Smooth muscle cell of the brain vasculature (primary cell): ENCODE data around the gene CRB2.

ENCODE experiments used
- DNase-seq: peaks from one replicate; pipeline ENCODE4 v3.0.0-alpha.2; 2012; ENCODE audit warnings: low read depth, low spot score

Gene CRB2

DNA sequence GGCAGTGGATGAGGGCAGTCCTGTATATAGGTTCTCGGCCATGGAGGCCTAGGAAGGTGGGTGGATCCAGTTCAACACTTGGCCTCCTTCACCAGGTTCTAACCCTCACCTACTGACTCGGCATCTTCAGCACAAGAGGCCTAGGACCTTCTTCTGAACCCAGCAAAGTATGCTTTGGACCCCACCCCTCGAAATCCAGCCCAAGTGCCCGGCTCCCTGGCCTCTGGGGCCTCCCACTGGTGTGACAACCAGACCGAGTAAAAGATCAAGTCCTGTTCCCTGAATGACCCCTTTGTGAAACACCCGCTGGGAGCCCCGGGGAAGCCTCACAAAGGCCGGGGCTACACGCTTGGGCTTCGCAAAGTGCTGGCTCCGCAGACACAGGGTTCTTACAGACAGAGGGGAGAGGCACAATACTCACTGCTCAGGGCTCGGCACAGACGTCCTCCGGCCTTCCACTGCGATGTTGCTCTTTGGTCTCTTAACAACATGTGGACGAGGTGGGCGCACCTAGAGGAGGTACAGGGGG is 47.0 kb downstream of the CRB2 start:
- no peak for DNase-seq

DNA sequence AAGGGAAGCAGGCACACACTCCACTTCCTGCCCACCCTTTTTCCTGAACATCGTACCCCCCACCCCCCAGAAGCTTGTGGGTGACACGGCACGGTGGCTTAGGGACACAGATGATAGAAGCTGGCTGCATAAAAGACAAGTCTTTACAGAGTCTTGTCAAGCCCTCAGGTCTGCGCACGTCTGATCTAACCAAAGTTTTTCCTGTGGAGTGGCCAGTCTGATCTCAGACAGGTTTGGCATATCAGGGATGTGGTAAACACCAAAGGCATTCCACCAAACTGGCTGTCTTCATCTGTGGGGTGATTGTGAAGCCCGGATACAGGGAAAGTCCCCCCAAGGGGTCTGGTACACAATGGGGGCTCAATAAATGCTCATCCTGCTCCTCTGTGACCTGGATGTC is 50.0 kb downstream of the CRB2 start:
- no peak for DNase-seq

DNA sequence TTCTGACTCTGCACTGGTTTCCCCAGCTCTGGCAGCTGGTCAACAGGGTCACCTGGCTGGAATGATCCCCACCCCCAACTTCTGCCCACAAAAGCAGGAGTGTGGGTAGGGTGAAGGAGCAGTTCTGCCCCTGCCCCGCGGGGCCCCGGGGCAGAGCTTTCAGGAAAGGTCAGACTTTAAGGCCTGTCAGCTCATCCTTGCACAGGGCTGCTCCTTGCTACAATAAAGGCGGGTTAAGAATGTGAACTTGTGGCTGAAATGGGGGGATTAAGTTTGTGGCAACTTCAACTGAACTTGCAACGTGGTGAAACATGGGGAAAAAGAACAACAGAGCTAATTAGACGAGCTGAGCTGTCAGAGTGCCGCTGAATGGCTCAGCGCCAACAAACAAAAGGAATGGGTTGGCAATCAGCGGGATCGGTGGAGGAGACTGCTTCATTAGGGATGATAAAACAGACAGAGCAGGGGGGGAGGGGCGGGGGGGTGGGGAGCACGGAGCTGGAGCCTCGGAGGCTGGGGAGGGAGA is 50.8 kb downstream of the CRB2 start:
- no peak for DNase-seq

DNA sequence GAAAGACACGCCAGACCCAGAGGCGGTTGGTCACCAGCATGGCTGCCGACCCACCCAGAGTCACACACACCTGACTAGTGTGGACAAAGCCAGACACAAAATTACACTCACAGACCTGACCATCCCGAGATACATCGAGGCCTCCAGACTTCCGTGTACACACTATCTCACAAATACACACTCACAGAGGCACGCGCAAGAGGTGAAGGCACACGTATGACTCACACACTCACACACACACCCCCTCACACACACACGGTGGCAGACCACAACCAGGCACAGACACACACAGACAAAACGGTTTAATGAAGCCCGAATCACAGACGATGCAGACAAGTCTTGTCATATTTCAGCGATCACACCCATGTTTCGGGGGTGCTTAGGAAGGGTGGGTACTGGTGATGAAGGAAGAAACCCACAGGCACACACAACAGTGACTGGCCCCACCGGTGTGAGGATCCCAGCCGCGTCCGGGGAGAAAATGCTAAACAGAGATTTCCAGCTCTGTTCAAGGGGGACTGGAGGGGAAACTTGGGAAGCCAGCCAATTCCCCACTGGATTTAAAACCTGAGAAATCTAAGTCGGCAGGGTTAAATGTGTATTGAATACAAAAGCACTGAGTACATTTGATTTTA is 51.3 kb downstream of the CRB2 start:
- DNase-seq = no peak

DNA sequence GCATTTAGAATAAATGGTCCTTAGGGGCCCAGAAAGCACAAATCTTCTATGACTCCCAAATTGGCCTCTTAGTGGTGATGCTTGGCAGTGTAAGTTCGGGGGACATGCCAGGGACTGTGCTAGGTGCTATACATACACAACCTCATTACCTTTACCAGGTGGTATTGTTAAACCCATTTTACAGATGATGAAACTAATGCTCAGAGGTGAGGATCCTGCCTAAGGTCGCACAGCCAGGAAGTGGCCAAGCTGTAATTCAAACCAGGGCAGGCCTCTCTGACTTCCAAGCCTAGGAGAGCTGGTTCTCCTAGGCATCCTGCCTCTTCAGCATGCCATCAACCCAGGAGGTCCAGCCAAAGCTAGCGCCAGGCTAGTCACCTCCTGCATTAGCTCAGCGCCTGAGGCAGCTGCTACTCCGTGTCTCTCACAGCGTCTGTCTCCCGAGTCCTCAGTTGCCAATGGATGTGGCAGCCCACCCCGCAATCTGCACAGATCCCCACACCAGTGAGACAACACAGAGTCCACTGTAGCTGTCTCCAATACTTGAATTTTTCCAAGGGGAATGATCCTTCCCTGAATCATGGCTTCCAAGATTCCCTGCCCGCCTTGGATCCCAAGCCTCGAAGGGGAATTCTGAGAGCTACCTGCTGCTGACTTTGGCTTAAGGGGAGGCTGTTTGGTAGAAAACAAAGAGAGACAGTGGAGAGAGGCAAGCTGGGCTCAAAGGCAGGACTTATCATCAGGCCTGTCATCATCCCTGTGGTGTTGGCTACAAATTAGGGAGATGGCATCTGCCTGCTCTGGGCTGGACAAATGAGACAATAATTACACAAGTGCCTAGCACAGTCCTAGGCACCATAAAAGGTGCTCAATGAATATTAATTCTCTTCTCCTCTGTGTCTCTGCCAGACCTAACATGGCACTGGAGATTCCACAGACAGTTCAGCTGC is 52.6 kb downstream of the CRB2 start:
- no peak for DNase-seq

DNA sequence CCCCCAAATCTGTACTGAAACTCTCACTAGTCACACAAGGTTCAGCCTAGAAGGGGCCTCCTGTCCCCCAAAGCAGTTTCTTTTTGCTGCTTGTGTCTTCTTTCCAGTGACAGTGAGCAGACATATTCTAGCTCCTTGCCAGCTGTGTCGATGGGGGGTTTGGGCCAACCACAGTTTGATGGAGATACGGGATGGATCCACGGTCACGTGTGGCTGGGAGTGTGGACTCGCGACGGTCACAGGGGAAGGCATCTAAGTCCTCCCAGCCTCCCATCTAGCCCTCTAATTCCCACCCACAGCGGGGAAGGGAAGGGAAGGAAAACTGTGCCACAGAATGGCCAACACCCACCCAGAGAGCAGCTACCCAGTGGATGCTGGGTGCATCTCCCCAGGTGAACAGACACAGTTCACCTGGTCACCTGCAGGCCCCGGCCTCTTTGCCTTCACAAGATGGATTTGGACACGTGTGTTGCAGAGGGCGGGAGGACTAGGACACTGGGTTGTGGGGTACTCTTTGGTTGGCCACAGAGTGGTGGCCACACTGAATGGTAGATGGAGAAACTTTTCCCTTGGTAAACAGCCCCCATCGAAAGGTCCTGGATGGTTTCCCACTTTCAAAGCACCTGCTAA is 54.4 kb downstream of the CRB2 start:
- DNase-seq = no peak

DNA sequence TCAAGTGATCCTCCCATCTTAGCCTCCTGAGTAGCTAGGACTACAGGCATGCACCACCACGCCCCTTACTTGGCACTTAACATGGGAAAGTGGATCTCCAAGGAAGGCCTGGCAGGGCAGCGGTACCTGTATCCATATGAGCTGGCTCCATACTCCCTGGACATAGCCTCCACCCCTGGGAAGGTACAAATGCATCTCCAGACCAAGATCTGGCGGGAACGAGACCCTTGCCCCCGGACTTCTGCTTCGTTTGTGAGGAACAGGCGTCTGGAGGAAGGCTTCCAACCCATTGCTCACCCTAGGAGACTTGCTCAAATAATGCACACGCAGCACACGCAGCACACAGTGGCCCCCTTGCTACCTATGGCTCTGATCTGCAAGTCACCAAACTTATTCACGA is 55.2 kb downstream of the CRB2 start:
- DNase-seq = no peak

DNA sequence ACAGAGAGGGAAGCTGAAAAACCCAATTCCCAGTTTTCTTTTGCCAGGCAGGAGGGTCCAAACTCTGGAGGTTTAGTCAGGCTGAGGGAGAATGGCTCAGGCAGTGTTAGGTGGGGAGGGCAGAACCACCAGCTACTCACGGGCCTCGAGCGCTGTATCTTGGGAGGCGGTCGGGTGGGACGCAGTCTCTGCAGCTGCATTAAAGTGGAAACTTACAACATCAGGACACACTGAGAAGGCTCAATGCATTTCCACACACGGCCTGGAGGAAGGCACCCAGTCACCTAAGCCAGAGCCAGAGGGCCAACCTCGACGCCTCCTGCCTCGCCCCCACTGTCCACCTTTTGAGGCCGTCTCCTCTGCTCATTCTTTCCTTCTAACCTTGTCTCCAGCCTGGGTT is 55.6 kb downstream of the CRB2 start:
- no peak for DNase-seq

DNA sequence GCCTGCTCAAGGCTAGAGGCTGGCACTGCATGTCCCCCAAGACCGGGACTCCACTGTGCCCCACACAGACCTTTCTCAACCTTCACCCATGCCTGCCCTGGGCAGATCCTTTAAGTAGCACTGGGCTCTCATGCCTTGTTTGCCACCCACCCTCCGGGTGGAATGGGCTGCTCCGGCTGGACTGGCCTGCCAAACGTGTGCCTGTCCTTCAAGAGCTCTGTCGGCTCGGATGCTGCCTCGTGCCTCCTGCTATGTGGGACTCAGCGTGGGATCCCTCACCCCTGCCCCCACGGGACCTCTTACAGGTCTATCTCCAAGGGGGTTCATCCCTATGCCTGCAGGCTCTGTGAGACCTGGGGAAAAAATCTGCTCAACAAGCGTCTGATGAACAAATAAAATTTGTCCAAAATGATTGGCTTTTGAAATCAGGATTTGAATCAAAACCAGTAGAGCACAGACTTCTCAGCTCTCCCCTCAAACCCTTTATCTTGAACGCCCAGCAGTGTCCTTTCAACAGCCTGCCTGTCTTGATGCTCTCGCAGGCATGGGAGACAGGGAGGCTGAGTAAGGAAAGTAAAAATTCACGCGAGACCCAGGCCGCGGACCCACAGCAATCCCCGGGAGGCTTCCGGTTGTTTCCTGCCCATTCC is 56.3 kb downstream of the CRB2 start:
- DNase-seq = no peak

DNA sequence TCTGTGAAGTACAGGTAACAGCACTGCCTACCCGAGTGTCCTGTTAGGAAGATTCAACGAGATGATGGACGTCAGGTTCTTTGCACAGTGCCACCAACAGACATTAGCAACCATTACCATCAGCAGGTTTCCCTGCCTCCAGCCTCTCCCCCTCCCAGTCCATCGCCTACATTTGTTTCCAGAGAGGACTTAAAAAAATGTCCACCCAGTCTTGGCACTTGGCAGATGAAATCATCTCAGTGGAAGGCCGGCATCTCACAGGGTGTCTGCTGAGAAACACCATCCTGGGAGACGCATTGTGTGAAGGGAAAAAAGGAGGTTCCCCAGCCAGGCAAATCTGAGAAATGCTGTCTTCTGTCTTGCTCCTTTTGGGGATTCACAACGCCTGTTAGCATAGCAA is 58.2 kb downstream of the CRB2 start:
- no peak for DNase-seq

DNA sequence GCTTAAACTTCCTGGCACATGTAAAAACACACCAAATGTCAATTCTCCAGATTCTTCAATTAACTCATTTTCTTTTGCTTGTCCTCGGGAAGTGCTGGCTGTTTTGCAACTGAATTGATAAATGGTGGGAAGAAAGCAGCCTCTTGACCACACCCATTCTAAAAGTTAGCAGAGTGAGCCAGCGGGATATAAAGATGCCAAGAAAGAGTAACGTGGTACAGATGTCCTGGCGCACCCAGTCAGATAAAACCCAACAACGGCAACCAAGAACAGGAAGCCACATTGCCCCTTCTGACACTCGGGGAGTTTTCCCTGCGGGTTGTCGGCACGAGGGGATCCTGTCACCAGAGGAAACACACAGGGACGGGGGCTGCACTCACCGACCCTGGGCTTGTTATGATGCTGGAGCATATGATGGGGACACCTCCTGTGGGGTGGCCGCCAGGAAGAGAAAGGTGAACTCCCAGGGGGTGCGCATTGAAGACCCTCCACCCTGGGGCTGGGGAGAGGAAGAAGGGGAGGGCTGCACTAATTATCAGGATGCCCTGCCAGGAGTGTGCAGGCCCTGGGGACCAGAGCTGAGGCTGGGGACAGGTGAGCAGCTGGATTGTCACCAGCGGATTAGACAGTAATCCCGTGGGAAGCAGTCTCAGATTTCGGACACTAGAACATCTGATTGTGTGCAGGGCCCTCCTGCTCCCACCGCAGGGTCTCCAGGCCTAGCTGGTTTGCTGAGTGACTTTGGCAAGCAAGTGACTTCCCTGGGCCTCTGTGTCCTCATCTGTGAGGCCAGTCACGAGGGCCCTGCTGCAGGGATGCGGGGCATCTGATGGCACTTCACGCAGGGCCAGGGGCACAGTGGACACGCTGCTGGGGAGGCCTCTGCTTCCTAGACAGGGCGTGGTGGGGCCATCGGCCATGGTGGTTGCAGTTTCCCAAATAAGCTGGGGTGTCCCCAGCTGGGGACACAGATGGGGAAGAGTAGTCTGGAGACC is 59.2 kb downstream of the CRB2 start:
- no peak for DNase-seq

DNA sequence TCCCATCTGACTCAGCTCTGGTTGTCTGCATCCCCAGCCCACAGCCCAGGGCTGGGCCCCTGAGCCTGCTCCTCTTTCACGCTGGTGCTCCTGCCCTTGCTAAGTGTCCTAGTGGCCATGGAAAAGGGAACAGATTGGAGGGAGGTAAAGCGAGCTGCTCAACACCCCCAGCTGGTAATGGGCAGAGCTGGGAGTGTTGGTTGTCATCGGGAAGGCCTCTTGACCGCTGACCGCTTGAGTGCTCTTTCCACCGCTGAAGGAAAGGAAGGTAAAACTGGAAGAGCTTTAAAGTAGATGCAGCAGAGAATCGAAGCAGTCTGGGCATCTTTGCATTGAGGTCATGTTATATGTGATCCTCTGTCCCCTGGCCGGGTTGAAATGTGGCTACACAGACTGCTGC is 60.2 kb downstream of the CRB2 start:
- DNase-seq = no peak

DNA sequence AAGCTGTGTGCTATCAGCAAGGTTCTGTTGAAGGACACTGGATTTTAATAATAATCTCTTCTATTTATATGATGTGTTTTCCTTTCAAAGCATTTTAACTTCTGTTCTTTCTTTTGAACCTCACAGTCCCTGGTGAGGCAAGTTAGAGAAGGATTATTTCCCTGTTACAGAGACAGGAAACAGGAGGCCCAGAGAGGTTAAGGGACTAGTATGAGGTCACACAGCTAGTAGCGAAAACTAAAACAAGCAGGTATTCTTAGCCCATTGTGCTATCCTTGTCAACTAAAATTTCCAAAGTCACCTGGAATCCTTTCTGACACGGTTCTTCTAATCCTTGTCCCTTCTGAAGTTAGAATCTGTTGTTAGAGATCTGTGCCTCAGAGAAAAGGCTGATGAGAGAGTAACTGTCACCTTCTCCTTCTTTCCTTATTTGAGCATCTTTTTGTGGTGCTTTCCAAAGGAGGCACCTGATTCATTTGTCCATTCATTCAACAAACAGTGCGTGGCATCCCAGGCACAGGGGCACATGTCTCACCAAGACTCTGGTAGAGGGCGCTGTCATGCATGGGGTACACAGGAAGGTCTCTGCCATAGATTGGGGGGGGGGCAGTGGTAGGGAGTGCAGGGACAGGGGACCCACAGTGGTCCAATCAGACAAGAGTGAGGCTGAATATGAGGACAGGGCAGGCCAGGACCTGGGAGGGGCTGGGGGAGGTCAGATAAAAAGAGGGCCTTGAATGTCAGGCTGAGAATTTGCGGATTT is 61.5 kb downstream of the CRB2 start:
- DNase-seq = no peak

DNA sequence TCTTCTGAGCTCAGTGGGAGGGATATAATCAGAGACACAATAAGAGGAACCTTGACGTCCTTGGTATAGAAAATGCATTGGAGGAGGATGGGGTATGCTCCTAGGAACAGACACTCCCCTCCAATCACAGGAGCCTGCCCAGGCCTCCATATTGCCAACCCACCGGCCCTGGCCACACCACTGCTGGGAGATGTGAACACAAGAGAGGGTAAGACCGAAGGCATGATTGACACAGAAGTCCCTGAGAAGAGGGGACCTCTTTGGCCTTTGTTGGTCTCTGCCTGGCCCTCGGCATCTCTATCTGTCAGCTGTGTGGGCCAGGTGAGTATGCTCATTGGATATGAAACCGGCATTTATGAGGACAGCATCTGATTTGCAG is 62.0 kb downstream of the CRB2 start:
- no peak for DNase-seq

DNA sequence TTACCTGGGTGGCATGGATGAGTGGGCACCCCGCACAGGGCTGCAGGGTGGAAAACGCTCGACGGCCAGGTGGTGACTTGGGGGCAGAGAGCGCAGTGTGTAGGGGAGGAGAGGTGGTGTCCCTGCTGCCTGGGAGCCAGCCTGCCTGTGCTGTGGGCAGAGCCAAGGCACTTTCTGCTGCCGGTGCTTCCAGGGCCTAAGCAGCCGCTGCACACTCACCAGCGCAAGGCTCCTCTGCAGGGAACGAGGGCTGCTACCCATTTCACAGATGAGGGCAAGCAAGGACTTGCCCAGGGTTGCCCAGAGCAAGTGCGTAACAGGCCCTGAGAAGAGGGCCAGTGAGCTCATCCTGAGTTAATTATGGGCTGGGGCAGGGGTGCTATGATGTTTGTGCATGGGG is 62.5 kb downstream of the CRB2 start:
- no peak for DNase-seq

DNA sequence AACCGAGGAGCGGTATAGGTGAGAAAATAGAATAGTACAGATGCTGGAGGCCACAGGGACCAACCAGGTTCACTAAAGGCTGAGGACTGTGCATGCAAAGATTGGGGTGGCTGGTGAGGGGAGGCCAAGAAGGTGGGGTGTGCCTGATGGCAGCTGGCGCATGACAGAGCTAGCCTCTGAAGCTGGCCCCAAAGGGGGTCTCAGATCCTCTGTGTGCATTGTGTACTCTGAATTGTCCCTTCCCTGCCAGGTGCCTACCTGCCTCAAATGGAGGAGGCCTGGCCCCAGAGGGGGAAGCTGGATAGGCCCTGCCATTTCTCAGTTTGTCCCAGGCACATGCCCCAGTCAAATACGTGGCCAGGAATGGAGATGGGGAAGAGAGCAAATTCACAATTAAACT is 63.1 kb downstream of the CRB2 start:
- DNase-seq = no peak

DNA sequence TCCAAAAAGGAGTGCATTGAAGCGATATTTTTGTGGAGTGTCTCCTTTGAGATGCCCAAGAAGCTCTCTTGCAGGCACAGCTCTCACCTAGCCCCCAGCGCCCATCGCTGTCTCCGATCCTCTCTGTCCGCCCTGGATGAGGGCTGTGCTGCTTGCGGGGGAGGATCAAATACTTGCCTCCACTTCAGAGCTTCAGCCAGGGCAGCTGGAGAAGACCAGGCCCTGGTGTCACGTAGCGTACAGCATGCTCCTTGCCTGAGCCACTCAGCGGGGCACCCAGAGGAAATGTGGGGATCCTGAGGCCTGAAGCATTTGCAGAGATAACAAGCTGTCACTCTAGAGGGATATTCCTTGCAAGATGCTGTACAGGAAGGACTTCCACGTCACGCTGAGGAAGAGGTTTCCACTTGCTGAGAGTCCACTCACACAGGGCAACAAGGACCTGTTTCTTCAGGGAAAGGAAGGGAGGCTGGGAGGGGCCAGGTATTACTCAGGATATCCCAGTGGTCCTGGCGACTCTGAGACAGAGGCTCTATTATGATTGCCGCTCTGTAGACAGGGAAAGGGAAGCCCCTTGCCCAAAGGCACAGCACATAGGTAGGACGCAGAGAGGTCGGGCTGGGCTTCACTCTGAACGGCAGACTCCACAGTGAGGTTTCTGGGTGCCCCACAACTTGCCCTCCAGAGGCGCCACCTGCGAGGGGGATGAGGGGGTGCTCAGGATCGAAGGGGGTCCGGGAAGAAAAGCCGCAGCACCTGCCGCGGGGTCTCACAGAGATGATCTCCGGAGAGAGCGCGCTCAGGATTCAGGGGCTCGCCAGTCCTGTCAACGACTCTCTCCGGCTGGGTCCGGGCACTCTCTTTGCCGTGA is 64.0 kb downstream of the CRB2 start:
- no peak for DNase-seq

DNA sequence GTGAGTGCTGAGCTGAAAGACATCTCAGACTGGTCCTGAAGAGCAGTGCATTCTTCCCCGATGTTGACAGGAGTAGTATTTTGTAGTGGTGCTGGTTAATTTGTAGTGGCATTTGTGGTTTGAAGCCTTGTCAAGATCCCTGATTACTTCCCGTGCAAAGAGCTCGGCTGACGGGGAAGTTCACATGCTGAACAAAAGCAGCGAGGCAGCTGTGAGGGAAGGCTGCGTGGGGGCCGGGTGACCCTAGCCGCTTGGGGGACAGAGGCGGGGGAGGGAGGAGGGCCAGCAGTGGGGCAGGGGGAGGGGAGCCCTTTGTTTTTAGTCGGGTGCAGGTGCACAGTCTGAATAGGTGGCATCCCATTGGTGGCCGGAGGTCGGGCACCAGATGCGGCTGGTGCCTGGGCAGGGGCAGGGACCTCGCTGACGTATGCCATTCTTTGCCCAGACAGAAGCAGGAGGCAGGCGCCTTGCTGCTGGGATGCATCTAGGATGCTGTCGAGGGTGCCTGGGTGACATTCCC is 64.7 kb downstream of the CRB2 start:
- no peak for DNase-seq

DNA sequence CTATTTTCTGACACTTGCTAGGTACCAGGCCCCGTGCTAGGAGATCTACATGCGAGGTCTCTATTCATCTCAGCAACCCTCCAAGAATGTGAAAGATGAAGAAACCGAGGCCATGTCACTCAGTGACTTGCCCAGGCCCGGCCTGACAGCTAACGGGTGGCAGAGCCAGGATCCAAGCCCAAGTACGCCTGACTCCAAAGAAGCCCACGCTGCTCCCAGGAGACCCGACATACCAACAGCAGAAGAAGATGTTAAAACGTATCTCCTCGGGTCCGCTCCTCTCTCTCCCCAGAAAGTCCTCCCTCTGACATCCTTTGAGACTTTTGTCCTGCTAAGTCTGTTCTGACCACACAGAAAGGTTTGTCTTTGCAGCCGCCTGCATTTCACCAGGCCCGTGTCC is 65.2 kb downstream of the CRB2 start:
- DNase-seq = no peak
